Stimulated activated CD4-positive, alpha-beta T cell treated with anti-CD3 and anti-CD28 coated beads, Interleukin-15, amount 100 ng/mL, for 48 hours (primary cell): ENCODE data around the gene PPFIBP2.
"Not testable (repeated sequence)": the region's sequence is repeated elsewhere in the genome, so short reads cannot be mapped to it uniquely, and the experiment has no call there.

Experiments used
- DNase-seq, 2 donors: peaks; one replicate each; pipeline ENCODE4 v3.0.0-alpha.2; 2020; ENCODE audit warnings: low read depth in 2 of 2

Gene PPFIBP2

GRCh38 chr11:7499081-7499480 is 14.7 kb upstream of the PPFIBP2 start:
- DNase-seq: no peak

DNA sequence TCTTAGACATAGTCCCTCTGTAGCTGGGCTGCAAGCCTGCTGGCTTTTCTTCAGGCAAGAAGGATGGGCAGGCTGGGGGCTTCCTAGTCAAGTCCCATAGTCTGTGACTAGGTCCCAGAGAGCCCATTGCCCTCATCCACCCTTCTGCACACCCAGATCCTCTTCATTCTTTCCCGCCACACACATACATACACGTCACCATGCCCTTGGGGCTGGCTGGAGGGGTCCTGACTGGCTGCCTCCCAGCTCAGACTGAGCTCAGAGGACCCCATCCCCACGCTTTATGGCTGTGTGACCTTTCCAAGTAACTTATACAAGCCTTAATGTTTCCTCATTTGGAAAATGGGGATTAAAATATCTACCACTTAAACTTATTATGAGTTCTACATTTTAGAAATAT is 13.5 kb upstream of the PPFIBP2 start:
- no peak for DNase-seq

- no peak for DNase-seq
Observed at GRCh38 chr11:7501251-7501650, 12.5 kb upstream of the PPFIBP2 start.

- DNase-seq: no peak
Observed at GRCh38 chr11:7501894-7502293, 11.9 kb upstream of the PPFIBP2 start.

DNA sequence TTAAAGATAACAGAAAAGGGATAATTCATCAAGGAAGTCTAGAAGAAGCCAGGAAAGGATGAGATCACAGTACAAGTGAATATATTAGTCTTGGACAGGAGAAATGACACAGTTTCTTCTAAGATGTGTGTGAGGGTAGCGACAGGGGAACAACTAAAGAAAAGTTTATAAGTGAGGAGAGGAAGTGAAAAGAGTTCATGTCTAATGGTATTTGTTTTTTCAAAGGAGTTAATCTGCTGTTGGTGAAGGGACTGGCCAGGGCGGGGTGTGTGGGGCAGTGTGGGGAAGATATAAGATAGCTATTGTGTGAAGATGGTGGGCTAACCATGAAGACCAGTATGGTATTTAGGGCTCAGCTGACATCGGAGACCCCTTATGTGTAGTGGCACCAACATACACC is 7.6 kb upstream of the PPFIBP2 start:
- DNase-seq: no peak

GRCh38 chr11:7508087-7508486 is 5.7 kb upstream of the PPFIBP2 start:
- DNase-seq: no peak

GRCh38 chr11:7509966-7510365 is 3.8 kb upstream of the PPFIBP2 start:
- DNase-seq: no peak

- no peak for DNase-seq
Observed at GRCh38 chr11:7511401-7511800, 2.4 kb upstream of the PPFIBP2 start.

DNA sequence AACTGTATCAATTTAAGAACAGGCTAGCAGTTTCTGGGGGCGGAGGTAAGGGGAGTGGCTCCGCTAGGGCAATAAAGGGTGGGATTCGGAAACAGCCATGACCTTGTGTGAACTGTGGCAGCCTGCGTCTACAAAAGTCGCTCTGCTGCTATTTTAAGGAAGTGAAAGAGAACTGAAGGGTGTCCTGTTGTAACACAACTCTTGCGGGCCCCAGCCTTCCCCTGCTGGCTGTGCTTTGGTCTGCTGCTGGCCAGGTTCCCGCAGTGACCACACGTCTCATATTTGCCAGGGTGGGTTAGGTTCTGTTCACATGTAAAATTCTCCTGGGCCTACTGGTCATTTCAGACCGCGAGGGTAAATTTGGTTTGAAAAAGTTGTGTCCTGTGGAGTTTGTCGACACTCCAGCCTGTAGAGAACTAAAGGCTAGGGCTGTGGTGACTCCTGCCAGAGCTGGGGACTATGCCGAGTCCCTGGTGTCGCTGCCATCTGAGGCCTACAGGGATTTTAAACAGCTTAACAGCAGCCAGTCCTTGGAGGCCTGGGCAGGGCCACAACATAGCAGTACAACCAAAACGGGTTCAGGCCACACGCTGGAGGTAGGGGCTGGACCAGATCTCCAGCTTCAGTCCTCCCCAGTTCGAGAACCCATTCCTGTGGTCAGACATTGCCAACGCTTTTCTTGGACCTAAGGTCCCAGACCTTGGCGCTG is 1.1 kb upstream of the PPFIBP2 start:
- no peak for DNase-seq

GRCh38 chr11:7514099-7514591 is 346 bp downstream of the PPFIBP2 start:
- no peak for DNase-seq

- no peak for DNase-seq
Observed at GRCh38 chr11:7515447-7515886, 1.7 kb downstream of the PPFIBP2 start.

GRCh38 chr11:7516475-7516874 is 2.7 kb downstream of the PPFIBP2 start:
- DNase-seq: no peak

GRCh38 chr11:7517743-7518142 is 3.9 kb downstream of the PPFIBP2 start:
- DNase-seq: not testable (repeated sequence)

DNA sequence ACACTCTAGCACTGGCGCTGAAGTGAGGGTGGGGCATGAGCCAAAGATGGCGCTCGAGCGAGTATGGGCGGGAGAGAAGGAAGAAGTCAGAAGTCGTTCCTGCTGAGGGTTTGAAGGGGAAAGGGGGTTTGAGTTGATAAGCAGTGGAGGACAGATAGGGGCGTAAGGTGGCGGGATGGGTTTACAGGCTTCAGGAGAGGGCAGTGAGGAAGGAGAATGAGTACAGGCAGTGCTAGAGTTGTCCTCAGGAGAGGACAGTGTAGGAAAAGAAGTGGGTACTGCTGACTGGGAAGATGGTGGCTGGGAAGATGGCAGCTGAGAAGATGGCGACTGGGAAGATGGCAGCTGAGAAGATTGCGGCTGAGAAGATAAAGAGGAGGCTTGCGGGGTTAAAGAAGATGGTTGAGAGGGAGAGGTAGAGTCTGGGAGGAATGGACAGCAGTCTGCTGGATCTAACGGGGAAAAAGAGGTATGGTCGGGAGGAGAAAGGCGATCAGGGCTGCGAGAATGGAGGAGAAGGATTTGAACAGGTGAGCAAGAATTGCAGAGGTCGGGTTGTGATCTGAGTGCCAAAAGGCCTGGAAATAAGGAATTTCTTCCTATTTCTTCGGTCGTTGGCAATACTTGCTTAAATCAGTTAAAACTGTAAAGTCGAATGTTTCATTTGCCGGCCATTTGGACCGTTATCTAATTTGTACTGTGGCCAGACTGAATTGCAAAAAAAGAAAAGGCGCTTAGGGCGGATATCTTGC is 5.2 kb downstream of the PPFIBP2 start:
- no peak for DNase-seq

DNA sequence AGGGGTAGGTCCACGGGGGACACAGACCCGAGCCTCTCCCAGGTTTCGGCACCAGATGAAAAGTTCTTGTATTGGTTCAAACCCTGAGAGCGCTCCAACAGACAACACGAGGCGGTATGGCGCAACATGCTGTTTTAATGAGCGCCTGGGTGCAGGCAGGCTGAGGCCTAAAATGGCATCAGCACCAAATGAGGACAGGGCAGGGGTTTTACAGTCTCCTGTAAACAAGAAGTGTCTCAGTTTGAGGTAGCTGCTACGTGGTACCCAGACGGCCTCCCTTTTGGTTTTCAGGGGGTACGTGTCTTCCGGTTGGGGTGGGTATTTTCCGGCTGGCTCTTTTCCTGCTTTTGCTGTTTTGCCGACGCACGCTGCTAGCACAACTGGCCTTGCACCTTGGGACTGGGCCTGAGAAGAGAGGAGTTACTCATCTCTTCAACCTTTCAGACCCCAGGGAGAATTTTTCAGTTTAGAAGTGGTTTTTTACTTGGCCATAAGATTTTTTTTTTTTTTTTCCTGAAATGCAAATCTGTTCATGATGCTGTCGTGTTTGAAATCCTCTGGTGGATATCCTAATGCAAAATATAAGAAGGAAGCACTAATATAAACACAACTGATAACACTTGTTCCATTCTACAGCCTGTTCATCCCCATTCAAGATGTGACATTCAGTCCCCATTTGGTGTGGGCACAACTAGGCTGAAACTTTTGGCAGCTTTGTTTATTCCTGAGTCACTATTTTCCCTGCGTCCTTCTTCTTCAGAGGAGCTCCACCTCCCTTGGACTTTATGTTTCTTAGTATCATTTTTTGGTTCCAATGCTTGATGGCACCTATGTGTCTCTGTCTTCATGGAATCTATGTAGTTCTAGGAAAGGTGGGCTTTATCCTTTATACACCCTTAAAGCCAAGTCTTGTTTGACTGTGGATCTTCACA is 6.5 kb downstream of the PPFIBP2 start:
- no peak for DNase-seq

DNA sequence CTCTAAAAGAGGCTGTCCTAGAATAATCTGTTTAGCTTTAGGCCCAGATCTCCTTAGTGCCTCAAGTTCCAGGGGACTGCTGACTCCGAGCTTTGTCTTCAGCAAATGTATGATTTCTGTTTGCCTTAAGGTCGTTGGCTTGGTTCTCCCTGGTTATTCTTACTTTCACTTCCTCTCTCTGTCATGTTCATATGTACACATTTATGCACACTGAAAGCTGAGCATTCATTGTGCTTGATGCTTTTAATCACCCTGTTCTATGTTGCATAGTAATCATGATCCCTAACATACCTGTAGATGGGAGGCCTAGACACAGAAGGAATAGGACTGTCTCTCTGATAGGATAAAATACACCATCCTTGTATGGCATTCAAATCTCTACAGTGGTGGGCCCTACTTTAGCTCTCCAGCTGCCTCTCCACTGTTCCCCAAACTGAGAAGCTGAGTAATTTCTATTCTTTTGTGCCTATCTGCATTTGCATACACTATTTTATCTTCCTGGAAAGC is 7.2 kb downstream of the PPFIBP2 start:
- DNase-seq: no peak

DNA sequence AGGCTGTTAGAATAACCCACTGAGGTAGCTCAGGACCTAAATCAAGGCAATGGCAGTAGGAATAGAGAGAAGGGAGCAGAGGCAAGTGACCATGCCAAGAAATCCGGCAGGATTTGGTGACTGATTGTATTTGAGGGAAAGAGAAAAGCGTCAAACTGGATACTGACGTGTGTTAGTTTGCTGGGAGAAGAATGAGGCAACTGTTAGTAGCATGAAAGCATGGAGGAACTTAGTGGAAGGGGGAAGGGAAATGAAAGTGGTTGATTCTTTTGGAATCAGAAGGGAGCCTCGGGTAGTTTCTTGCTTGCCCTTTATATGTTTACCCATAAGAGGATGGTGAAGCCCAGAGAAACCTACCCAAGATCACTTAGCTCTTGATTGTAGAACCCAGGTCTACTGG is 8.3 kb downstream of the PPFIBP2 start:
- no peak for DNase-seq

DNA sequence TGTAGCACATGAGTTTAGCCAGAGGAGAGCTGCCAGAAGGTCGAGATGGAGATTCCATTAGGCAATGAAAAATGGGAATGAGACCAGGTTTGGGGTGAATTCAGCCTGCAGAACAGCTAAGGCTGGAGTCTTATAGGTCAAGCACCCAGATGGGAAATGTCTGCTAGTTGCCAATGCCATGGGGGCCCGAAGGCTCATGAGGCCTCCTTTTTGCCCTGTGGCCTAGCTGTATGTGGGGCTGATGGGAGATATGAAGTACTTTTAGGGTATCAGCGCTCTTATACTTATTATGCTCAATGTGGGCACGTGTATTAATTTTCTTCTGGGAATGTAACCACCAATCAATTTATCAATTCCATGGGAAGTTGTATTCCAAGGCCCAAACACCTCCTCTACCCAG is 8.7 kb downstream of the PPFIBP2 start:
- DNase-seq: no peak

DNA sequence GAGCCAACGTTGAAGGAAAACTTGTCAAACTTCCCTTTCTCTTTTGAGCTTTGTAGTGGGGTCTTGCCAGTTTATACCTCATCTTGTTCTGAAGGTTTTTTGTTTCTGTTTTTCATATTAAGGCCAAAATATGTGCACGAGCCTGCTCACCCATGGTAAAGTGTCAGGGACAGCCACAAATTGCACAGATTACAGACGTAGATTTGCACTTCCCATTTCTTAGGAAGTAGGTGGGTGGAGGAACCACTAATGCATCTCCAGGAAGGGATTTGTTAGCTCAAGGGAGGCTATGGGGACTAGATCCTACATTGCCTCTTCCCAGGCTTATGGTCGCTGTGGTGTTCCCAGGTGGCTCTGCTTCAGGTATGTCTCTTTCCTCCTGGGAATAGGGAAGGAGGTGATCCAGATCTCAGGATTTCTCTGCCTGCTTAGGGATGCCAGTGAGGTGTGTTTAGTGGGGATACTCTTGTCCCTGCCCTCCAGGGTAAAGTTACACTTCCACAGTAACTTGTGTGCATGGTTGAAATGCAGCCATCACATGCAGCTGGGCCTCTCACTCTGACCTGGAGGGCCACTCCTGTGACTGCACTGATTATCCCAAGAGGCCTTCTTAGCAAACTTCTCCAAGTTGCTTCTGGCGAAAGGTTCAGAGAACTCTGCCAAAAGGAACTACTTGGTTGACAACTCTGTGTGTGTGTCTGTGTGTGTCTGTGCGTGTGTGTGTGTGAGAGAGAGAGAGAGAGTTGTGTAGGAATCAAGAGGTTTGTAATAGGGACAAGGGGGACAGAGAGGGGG is 9.8 kb downstream of the PPFIBP2 start:
- no peak for DNase-seq

- no peak for DNase-seq
Observed at GRCh38 chr11:7524462-7525235, 10.8 kb downstream of the PPFIBP2 start.
